Measurements from ENCODE around the gene NUB1.

- TF ChIP-seq EZH2 (IDR thresholded peaks at IDR 0.05; ENCODE audit: borderline replicate concordance, low read length) (no peak), CTCF (IDR thresholded peaks at IDR 0.05; ENCODE audit: low read length) (no peak)
Measured at GRCh38 chr7:151319189-151319588, 22.4 kb upstream of the NUB1 start.
